ENCODE measurements around the gene CCDC148.

The CCDC148 gene

GRCh38 chr2:158412206-158412605 is 44.3 kb downstream of the CCDC148 start:
- Histone ChIP-seq H3K4me2 (ENCODE audit: low read length) (no peak overlapping the region), H3K9me3 (ENCODE audit: control insufficient read depth, low read length) (no peaks in the 10 kb centered on the region), H3K27me3 (ENCODE audit: control insufficient read depth, insufficient read depth, low read length) (no peaks in the 10 kb centered on the region), H2AFZ (no peak overlapping the region), H3K4me1 (no peaks in the 10 kb centered on the region), H3K27ac (no peak overlapping the region), H3K9ac (no peak overlapping the region), H3K79me2 (peaks cover 5% of the 10 kb centered on the region), H3K36me3 (ENCODE audit: control insufficient read depth, insufficient read depth, low read length) (no peaks in the 10 kb centered on the region), H3K4me3 (ENCODE audit: low read depth, low read length) (no peak overlapping the region)
- TF ChIP-seq CTCF (IDR thresholded peaks at IDR 0.05): no peak

- Histone ChIP-seq H2AFZ (no peak overlapping the region), H3K9me3 (ENCODE audit: control insufficient read depth, low read length) (no peaks in the 10 kb centered on the region), H3K79me2 (peaks cover 4% of the 10 kb centered on the region), H3K27me3 (ENCODE audit: control insufficient read depth, insufficient read depth, low read length) (no peaks in the 10 kb centered on the region), H3K9ac (no peak overlapping the region), H3K4me1 (no peaks in the 10 kb centered on the region), H3K4me3 (ENCODE audit: low read depth, low read length) (no peak overlapping the region), H3K36me3 (ENCODE audit: control insufficient read depth, insufficient read depth, low read length) (no peaks in the 10 kb centered on the region), H3K4me2 (ENCODE audit: low read length) (no peak overlapping the region), H3K27ac (no peak overlapping the region)
- TF ChIP-seq CTCF (IDR thresholded peaks at IDR 0.05): no peak
Observed at GRCh38 chr2:158411748-158412147, 44.8 kb downstream of the CCDC148 start.

GRCh38 chr2:158410132-158410531 is 46.4 kb downstream of the CCDC148 start:
- no peaks in the 10 kb centered on the region for H3K4me1 ChIP-seq
- no peaks in the 10 kb centered on the region for H3K9me3 ChIP-seq (ENCODE audit: control insufficient read depth, low read length)
- no peak overlapping the region for H3K9ac ChIP-seq
- H3K27ac ChIP-seq: no peak overlapping the region
- no peak overlapping the region for H3K4me3 ChIP-seq (ENCODE audit: low read depth, low read length)
- H3K27me3 ChIP-seq (ENCODE audit: control insufficient read depth, insufficient read depth, low read length): no peaks in the 10 kb centered on the region
- H3K79me2 ChIP-seq: no peaks in the 10 kb centered on the region
- no peak for TF ChIP-seq CTCF (IDR thresholded peaks at IDR 0.05)
- H3K36me3 ChIP-seq (ENCODE audit: control insufficient read depth, insufficient read depth, low read length): no peaks in the 10 kb centered on the region
- no peak overlapping the region for H3K4me2 ChIP-seq (ENCODE audit: low read length)
- H2AFZ ChIP-seq: no peak overlapping the region

- no peak overlapping the region for H3K4me2 ChIP-seq (ENCODE audit: low read length)
- H3K4me1 ChIP-seq: no peaks in the 10 kb centered on the region
- no peaks in the 10 kb centered on the region for H3K9me3 ChIP-seq (ENCODE audit: control insufficient read depth, low read length)
- TF ChIP-seq CTCF (IDR thresholded peaks at IDR 0.05): no peak
- no peak overlapping the region for H3K4me3 ChIP-seq (ENCODE audit: low read depth, low read length)
- no peaks in the 10 kb centered on the region for H3K27me3 ChIP-seq (ENCODE audit: control insufficient read depth, insufficient read depth, low read length)
- H3K27ac ChIP-seq: no peak overlapping the region
- no peaks in the 10 kb centered on the region for H3K36me3 ChIP-seq (ENCODE audit: control insufficient read depth, insufficient read depth, low read length)
- no peak overlapping the region for H3K9ac ChIP-seq
- no peaks in the 10 kb centered on the region for H3K79me2 ChIP-seq
- H2AFZ ChIP-seq: no peak overlapping the region
Observed at GRCh38 chr2:158407031-158407430, 49.5 kb downstream of the CCDC148 start.

GRCh38 chr2:158405341-158405740 is 51.2 kb downstream of the CCDC148 start:
- H3K27ac ChIP-seq: no peak overlapping the region
- H3K79me2 ChIP-seq: peaks cover 3% of the 10 kb centered on the region
- H3K27me3 ChIP-seq (ENCODE audit: control insufficient read depth, insufficient read depth, low read length): no peaks in the 10 kb centered on the region
- no peaks in the 10 kb centered on the region for H3K4me1 ChIP-seq
- no peak overlapping the region for H3K9ac ChIP-seq
- no peak for TF ChIP-seq CTCF (IDR thresholded peaks at IDR 0.05)
- no peaks in the 10 kb centered on the region for H3K36me3 ChIP-seq (ENCODE audit: control insufficient read depth, insufficient read depth, low read length)
- H2AFZ ChIP-seq: no peak overlapping the region
- no peak overlapping the region for H3K4me2 ChIP-seq (ENCODE audit: low read length)
- H3K9me3 ChIP-seq (ENCODE audit: control insufficient read depth, low read length): no peaks in the 10 kb centered on the region
- no peak overlapping the region for H3K4me3 ChIP-seq (ENCODE audit: low read depth, low read length)

Measured in parathyroid adenoma (tissue), 2 donors.